Fibroblast of peridontal ligament (primary cell): ENCODE results near the gene DPP6.

Experiments used
- DNase-seq: peaks from one replicate; pipeline ENCODE4 v3.0.0-alpha.2; 2010; ENCODE audit errors: extremely low read depth

Gene DPP6

DNA sequence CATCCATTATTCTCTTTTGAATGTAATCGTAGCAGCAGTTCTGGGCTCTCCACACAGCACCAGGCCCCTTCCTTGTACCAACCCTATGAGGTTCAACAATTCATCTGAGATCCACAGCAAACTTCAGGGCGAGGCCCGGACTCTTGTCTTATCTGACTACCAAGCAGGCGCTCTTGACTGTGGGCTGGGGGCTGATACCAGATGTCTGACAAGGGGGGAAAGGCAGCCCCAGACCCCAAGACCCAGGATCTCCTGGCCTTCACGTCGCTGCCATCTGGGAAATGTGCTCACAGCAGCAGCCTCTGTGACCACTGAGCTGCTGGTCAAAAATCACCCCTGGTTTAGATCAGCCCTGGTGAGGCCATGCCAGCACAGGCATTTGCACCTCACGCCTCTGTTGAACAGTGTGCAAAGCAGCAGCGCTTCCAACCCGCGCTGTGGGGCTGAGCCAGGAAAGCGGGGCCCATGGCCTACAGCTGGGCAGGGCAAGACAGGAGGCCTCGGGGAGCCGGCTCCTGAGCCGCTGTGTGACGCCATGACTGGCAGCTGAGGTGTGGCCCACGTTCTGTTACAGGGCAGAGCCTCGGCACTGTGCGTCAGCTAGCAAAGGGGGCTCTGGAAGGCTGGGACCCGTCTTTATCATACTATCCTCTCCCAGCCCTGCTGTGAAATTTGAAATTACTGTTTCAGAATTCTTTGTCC, 806.8 kb downstream of the DPP6 start:
- DNase-seq = no peak

DNA sequence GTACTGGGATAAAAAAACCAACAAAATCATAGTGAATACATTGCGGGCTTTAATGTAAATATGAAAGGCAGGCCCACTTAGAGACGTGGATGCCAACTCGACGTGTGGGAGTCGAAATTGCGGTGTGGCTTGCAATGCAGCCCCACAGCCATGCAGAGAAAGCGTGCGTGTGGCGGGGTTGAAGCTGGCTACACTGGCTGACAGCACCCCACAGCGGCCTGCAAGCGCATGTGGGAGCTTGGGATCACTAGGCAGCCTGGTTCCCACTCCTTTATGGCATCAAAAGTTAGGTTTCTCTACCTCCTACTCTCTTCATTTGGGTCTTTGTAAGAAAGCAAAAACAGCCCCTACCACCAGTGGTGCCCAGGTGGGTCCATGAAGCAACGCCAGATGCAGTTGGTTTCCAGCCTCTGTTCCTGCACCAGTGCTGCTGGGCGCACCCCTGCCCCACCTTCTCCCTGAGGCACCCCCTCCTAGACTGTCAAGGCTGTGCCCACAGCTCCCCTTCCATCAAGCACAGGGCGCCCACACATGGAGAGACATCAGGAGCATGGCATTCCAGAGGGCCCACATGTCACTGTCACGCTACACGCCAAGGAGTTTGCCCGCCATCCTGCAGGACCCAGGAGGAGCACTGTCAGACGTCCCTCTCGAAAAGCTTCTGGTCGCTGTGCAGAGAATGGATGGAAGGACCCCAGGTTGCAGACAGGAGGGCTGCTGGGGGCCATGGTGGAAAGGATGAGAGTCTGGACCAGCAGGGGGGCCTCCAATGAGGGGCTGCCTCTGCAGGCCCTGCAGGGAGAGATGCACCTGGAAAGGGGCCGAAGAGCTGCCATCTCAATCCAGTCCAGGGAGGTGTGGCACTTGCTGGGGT, 807.8 kb downstream of the DPP6 start:
- no peak for DNase-seq

DNA sequence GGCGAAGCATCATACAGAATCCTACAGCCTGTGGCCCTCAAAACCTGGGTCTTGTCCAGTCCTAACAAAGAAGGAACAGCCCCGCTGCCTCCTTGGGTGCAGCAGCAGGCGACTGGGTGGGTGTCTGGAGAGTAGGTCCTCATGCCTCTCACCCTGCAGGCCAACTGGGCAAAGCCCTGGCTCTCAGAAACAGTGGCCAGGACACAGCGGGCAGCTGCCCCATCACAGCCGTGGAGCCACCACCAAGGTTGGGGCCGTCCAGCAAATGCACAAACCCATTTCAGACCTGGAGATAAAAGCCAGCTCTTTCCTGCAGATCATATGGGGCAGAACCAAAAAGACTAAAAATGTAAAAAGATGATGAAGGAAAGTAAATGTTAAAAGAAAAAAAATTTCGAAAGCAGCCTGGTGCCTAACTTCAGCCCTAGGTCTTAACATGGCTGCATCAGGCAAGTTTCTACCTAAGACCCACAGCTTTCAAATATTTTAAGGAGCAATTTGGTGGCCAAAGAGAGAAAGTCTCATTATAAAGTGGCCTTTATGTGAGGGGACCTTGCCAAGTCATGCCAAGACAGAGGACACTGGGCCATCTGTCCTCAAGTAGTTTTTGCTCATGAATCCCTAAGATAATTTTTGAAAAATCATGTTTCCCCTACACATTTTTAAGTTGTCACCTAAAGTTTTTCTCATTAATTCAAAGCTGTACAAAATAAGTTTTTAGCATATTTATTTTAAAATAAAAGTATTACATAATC, 808.6 kb downstream of the DPP6 start:
- no peak for DNase-seq

DNA sequence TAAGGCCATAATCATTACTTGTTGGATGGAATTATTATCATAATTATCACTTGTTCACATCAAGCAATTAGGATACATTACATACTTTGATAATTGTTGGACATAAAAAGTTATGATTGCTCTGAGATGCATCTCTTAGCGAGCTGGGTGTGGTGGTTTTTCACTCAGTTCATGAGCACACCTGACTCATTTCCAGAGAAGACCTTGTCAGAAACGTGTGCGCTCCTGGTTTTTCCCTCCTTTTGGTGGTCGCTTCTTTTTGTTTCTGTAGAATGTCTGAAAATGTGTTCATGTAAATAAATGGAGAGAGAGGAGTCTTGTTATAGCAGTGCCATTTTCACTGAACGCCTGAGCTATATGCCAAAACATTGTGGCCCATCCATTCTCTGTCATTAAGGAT, 809.4 kb downstream of the DPP6 start:
- no peak for DNase-seq

DNA sequence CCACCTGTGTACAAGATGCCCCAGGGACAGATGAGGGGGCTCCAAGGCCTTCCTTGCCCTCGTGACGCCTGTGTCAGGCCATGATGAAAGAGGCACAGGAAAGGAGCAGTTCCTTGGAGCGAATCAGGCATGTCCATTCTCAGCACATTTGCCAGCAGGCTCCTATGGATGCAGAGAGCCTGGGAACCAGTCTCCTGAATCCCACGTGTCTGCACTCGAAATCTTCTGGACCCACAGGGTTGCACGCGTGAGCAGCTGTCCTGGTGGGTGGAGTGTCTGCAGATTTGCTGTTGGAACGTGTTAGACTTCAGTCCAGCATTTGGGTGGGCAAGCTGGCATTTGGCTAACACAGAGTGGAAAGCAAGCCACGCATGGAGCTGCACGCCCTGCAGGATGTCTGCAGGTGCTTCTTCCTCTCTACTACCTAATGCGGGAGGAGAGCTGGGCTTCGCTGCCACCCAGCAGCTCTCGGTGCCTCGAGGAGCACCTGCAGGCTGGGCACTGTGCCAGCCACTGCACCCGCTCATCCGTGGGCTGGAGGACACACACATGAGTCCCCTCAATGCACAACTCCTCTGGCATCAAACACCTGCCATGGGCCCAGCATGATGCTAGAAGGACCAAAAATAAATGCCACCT, 810.1 kb downstream of the DPP6 start:
- DNase-seq = no peak

DNA sequence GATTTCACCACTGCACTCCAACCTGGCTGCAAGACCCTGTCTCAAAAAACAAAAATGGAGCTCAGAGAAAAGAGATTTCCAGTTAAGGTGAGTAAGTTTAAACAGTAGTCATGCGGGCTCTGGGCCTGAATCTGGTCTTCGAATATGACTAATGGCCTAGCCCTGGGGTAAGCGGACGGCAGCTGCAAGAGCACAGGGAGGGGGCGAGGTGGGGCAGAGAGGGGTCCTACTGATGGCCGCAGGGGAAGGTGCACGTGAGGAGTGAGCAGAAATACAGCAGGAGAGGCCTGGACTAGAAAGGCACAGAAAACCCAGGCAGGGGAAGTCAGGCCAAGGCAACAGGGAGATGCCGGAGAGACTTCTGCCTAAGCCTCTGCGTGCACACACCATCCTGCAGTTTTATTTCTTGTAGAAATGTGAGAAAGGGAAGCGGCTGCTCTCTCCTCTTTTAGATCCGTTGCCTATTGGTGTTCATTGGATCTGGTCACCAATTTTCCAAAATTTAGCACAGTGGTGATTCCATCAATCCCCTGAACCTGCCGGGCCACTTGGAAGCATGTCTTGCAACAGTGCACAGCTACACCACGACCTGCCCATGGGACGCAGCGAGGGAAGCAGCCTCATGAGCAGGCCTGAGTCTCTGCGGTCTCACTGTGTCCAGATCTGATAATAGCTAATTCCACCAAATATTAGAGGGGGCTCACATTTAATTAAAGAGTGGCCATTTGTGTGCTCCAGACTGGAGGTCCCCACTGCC, 811.7 kb downstream of the DPP6 start:
- DNase-seq = no peak

DNA sequence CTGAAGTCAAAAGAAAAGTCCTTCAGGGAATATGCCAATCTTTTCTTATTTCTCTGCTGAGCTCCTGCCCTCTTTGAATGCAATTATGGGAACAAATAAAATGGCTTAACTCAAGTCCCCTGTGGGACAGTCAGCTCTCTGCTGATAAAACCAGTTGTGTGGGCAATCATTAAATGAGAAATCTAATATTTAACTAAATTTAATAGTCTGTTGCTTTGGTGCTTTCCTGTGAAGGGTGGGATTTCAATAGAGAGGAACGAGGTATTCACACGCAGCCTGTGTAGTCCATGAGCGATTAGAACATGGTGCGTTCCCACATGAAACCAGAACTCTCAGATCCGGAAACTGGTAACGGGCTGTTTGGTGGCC, 812.3 kb downstream of the DPP6 start:
- no peak for DNase-seq

DNA sequence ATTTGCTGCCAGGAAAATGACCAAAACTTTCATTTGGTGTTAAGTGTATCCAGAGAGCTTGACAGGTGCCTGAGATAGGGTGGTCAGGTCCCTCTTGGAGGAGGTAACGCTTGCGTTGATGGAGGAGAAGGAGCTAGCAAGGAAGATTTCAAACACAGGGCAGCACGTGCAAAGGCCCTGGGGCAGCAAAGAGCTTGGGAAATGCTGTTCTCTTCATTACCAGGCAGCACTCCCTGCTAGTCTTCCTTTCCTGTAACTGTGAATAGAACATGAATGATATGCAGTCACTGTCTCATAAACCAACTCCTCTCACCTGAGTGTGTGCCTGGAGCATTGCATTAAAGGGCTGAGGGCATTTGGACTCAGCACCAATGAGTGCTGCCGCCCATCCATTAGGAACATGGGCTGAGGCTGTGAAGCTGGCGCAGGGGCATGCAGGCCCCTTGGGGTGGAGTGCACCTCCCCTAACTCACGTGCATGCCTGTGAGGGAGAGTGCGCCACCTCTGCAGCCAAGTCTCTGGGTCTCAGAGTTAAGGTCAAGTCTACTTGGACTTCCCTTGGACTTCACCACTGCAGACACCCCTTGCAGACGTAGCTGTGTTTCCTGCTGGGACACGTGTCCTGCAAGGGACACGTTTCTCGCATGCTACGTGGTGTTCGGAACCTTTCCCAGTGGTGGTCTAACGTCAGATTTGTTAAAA, 813.9 kb downstream of the DPP6 start:
- no peak for DNase-seq

DNA sequence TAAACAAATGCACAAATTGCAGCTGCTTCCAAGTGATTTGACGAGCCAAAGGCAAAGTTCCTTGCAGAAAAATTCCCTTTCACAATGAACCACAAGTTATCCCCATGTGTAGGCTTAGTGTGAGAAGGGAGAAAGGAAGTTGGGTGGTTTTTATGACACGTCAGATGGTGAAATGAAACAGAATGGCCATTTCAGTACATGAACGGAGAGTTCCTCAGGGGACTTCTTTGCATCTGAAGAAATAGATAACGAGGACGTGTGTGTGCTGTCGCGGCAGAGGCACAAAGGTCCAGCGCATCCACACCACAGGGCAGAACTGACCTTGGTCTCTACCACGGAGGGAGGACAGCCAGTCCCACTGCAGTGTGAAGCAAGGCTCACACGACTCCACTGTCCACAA, 814.9 kb downstream of the DPP6 start:
- DNase-seq = no peak

DNA sequence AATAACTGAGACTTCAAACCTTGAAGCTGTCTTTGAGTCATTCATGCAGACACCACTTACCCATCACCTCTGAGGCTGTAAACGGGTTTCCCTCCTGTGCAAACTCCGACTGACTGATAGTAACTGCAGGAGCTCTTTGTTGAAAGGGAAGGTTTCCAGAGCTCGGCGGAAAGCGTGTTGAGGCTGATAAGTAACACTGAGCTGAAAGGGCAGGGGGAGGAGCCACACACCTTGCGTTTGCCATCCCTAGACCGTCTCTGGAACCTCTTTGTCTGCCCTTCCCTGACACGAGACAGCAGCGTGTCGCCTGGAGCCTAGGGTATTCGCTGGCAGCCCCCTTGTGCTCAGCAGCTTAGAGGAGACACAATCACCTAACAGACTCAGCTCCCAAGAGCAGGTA, 816.7 kb downstream of the DPP6 start:
- no peak for DNase-seq

DNA sequence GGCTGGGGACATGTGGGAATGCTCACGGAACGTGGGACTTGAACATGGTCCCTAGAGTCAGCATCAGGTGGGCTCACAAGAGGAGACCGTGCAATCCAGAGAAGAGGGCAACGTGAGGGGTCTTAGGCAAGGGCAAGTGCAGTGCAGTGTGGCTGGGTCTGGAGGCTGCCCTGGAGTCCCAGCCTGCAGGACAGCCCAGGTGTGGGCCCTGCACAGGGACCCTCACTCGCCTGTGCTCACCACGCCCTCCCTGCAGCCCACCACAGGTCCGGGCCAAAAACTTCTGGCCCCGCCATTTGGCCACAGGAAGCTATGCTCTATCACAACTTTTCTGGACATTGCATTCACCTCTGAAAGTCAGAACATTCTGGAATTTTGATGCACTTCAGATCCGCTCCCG, 817.2 kb downstream of the DPP6 start:
- DNase-seq = no peak

DNA sequence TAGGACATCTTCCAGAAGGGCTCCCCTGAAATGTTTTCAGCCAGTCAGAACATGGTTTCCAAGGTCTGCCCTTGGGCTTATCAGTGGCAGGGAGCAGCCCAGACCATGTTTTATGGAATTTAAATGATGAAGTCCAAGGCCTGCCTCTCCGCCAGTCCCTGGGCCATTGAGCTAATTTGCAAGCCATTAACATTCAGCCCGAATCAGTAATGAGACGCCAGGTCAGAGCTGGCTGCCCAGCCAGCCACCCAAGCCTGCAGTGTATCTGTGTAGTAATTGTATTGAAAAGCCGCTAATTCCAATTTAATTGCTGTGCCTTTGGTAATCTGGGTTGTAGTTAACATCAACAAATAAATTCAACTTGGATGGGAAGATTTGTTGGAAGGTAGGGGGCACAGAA, 819.3 kb downstream of the DPP6 start:
- DNase-seq = no peak

DNA sequence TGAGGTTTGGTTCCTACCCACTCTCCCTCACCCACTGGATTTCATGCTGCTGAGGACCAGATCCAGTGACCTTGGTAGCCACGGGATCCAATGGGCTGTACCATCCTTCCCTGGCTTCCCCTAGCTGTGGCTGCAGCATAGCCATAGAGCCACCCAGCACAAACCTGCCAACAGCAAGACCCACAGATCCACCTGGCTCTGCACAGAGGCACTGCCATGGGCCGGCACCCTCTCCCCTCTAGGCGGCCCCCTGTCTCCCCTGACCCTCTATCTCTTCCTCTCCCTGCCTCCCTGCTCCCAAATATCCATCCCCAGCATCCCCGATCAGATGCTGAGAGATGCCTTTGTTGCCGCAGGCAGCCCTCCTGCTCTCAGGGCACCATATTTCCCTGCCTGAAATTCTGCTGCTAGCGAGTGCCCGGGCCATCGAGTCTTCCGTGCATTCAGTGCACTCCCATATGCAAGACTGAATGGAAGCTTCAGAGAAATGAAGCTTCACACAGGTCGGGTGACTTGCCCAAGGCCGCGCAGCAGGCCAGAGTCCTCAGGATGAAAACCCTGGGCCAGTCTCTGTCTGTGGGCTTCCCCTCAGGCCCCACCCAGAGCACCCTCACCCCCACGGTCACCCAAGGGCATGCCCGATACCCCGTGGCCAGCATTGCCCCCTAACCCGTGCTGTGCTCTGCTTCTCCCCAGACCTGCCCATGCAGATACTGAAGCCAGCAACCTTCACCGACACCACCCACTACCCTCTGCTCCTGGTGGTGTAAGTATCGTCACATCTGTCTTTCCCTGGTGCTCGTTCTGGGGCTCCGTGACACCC, 819.9 kb downstream of the DPP6 start:
- DNase-seq = no peak

DNA sequence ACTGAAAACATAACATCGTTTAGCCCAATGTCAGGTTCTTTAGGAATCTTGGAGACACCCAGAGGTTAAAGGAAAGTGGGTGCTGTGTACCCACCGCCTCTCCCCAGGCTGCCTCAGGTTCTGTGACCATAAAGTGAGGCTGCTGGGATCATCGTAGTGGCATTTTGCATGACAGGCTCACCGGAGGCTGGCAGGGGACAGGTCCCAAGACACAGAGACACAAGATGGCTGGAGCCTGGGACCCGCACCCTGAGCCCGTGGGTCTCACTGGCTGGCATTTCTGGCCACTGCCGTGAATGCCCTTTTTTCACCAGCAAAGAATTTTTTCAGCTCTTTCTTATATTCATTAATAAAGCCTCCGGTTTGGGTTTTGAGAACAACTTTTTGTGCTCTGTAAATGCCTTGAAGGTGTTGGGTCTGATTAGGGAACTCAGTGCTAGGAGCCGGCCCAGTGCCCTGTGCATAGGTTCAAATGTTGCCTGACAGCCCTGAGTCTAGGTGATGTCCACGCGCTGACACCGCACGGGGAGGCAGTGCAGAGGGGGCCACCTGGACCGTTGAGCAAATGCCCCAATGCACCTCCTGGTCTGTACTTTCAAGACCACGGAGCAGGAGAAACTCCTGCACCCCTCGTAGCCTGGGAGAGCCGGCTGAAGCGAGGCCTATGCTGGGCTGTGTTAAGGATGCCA, 820.8 kb downstream of the DPP6 start:
- DNase-seq = no peak

DNA sequence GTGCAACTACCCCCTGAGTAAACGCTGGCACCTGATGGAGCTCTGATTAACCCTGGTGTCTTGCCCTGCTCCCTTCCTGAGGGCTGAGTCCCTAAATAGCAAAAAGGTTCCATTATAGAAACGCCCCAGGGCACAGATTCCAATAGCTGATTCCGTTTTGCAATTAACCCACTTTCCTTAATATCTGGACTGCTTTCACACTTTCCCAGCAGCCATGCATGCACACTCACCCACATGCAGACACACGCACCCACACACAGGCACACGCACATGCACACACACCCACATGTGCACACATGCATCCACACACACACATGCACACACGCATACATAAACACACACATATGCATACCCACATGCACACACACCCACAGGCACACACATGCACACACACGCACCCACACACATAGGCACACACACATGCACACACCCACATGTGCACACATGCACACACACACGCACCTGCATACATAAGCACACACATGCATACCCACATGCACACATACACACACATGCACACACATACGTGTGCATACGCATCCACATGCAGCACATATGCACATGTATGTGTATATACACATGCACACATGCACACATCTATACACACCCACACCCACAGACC, 821.4 kb downstream of the DPP6 start:
- no peak for DNase-seq

DNA sequence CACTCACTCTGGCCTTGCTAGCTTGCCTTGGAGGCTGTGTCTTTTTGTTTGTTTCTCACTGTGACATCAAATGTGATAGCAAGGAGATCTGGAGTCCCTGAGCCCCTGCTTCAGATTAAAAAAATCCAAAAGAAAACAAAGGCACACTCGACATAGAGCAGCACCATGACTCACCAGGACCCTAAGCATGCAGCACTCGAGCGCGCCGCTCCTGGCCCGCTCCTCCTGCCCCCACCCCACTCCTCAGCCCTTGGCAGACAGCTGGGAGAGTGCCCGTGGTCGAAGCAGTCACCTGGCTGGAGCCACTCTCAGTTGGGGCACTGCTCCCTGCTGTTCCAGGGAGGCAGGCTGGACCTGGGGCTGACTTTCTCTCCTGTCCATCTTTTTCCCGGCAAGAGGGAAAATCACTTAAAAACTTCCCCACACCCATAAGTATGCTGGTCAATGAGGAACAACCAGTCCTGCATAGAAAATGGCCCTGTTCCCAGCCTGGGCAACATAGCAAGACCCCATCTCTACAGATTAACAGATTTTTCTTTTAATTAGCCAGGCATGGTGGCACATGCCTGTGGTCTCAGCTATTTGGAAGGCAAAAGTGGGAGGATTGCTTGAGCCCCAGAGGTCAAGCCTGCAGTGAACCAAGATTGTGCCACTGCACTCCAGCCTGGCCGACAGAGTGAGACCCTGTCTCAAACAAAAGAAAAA, 822.4 kb downstream of the DPP6 start:
- DNase-seq = no peak

DNA sequence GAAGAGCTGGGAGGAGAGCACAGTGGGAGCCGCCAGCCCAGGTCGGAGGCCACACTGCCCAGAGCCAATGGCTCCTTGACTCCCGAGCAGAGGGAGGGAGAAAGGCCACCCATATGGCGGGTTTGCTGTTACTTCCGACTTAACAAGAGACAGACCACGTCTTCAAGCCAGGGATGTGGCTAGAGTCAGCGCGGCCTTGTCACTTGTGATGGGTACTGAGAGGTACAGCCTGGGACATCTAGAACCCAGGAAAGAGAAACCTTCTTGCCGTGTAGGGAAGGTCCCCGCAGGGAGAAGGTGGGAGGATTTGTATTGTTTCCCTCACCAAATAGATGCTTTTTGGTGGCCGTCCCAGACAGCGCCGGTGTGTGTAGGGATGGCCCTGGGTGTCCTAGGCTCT, 823.1 kb downstream of the DPP6 start:
- no peak for DNase-seq

DNA sequence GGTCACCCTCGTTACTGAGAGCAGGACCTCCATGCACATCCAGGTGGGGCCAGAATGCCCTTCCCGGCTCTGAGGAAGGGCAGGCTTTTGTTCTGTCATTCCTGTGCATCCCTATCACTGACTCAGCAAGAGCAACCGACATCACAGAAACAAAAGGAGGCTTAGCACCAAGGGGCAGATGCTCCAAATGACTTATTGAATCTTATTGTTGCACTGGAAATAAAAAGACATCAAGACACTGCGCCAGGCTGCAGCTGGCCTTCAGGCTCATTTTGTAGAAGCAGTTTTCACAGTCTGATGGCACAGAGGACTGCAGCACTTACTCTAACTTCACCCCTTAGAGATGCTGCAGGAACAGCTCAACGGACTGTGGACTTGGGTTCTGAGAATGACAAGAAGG, 824.3 kb downstream of the DPP6 start:
- no peak for DNase-seq
